HG03159 (cell line): ENCODE measurements around the gene ZNF575.
"Not testable (repeated sequence)": the region's sequence is repeated elsewhere in the genome, so short reads cannot be mapped to it uniquely, and the experiment has no call there.

Source experiments
- ATAC-seq: cut with Tn5 transposase; IDR thresholded peaks from one replicate; pipeline ENCODE4 v1.9.1; 2021; ENCODE audit warnings: mild to moderate bottlenecking, moderate library complexity; ENCODE audit not compliant: unreplicated experiment

The ZNF575 gene

DNA sequence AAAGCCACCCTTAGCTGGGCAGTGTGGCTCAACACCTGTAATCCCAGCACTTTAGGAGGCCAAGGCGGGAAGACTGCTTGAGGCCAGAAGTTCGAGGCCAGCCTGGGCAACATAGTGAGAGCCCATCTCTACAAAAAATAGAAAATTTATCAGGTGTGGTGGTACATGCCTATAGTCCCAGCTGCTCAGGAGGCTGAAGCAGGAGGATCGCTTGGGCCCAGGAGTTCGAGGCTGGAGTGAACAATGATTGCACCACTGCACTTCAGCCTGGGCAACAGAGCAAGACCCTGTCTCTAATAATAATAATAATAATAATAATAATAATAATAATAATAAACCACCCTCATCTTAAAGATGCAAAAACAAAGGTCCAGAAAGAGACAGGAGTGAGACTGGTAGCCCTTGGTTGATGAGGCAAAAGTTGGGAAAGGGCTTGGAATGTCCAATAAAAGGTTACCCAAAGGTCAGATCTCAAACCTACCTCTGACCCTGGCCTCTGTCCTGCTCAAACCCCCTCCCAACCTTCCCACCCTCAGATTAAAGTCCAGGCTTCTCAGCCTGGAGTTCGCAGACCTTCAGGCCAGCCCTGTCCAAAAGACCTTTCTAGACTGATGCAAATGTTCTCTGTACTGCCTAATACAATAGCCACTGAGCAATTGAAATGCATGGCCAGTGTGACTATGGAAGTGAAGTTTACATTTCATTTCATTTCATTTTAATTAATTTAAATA lies 9.1 kb downstream of the ZNF575 start:
- no peak for ATAC-seq

DNA sequence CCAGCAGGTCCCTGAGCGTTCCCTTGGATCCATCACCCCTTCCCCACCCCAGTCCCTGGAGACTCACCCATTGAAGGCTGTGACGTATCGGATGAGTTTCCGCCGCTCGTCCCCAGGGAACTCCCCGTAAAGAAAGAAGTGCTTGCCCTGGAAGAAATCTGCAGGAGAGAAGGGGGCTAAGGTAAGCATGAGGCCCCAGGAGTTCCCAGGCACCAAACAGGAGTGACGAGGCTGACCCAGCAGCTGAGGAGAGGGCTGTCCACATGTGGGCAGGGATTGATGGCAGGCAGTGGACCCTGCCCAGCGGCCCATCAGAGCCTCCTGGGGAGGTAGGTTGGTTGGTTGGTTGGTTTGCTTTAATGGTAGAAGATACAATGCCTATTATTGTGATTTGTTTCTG lies 11.1 kb downstream of the ZNF575 start:
- ATAC-seq: no peak

DNA sequence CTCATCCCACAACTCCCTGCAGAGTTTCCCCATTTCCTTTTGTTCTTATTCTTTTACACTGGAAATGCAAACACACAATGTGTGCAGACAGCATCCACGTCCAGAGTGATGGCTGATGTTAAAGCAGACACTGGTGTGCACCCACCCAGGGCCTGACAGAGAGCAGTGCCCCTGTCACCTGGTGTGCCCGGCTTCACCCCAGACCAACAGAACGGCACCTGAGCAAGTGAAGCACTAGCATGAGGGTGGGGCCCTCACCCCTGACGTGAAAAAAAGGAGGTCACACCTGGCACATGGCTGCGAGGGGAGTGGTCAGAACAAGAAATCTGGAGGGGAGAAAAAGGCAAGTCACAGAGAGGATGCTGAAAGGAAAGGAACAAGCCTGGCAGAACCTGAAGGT lies 12.3 kb downstream of the ZNF575 start:
- ATAC-seq: no peak

DNA sequence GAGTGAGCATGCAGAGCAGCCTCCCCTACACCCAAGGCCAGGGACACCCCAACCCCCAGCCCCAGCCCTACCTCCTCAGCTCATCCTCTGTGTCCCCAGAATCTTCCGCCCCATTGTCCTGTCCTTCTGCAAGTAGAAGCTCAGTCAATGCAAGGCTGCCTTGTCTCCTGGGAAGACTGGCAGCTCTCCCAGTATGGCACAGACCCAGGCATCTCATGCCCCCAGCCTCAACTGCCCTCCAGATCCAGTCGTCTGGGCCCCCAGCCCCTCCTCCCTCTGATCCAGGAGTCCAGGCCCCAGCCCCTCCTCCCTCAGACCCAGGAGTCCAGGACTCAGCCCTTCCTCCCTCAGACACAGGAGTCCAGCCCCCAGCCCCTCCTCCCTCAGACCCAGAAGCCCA lies 13.0 kb downstream of the ZNF575 start:
- ATAC-seq: no peak

DNA sequence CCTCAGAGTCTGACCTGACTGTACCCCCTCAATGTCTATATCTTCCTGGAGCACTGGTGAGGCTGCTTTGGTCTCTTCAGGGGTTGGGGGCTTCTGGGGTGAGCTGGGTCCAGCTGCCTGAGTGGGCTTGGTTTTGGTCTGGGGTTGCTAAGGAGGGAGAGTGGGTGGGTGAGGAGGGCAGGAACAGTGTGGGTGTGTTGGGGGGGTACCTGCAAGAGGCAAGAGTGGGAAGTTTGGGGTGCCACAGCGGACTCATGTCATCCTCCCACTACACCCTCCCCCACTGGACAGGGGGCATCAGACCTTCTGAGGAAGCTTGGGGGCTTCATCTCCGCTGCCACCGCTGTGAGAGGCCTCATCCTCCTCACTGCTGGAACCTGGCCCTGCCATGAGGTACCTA lies 13.6 kb downstream of the ZNF575 start:
- ATAC-seq: no peak

DNA sequence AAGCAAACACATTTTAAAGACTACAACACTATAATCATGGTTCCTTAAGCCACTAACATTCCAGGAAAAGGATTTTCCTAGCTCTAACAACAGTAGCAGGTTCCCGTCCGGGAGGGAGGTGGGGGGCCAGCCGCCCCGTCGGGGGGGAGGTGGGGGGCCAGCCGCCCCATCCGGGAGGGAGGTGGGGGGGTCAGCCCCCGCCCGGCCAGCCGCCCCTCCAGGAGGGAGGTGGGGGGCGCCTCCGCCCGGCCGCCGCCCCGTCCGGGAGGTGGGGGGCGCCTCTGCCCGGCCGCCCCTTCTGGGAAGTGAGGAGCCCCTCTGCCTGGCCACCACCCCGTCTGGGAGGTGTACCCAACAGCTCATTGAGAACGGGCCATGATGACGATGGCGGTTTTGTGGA lies 14.9 kb downstream of the ZNF575 start:
- not testable (repeated sequence) for ATAC-seq

DNA sequence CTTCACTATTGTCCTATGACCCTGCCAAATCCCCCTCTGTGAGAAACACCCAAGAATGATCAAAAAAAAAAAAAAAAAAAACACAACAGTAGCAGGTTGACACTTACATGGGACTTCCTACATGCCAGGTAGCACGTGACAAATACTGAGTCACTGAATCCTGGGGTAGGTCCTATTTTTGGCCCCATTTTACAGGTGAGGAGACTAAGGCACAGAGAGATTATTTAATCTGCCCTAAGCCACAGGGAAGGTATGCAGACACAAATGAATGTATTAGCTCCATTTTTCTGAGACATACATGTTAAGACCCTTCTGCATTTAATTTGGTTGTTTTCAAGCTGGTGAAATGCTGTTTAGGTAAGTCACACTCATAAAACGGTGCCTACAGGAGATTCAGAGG lies 15.7 kb downstream of the ZNF575 start:
- ATAC-seq: no peak

DNA sequence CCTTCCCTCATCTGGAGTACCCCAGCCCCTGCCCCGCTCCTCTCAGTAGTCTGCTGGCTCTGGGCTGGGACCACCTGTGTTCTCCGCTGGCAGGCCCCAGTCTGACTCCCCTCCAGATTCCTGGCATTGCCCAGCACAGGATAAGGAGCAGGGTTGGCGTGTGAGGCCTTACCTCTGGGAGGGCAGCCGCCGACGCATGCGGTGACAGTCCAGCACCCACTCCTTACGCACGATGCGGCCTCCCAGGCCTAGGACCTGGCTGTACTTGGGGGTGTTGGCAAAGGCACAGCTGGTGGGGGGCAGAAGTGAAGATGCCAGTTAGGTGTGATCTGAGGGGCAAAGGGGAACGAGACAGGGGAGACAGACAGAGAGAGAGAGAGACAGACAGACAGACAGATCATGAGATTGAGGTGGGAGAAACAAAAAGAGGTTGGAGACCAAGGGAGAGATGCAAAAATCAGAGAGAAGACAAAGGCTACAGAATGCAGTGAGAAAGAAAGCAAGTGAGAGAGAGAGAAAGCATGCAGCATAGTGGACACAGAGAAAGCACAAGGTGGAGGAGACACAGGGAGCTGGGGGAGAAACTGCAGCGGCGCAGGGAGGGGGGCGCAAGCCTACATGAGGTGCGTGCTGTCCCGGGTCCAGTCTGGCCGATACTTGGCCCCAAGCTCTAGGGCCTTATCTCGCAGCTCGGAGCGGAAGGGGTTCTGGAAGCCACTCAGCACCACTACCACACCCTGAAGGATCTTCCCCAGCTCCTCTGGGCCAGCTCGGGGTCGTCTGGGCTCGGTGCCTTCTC lies 18.6 kb downstream of the ZNF575 start:
- ATAC-seq: no peak

DNA sequence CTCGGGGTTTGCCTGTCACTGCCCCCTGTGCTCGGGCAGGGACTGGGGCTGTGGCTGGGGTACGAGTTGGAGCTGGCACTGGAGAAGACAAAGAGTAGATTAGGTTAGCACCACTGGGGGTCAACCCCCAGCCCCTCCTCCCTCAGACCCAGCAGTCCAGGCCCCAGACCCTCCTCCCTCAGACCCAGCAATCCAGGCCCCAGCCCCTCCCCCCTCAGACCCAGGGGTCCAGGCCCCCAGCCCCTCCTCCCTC lies 19.1 kb downstream of the ZNF575 start:
- ATAC-seq: no peak

DNA sequence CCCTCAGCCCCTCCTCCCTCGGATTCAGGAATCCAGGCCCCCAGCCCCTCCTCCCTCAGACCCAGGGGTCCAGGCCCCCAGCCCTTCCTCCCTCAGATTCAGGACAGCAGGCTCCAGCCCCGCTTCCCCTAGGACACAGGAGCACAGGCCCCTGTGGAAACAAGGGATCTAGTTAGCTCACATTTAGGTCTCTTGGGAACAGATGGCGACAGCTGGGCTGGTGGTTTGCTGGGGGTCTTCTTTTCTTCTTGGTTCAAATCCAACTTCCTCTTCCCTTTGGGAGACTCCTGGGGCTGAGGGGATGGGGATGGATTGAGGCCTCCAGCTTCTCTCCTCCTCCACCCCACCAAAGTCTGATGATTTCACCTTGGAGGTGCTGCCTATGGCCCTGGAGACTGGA lies 19.6 kb downstream of the ZNF575 start:
- ATAC-seq: no peak

DNA sequence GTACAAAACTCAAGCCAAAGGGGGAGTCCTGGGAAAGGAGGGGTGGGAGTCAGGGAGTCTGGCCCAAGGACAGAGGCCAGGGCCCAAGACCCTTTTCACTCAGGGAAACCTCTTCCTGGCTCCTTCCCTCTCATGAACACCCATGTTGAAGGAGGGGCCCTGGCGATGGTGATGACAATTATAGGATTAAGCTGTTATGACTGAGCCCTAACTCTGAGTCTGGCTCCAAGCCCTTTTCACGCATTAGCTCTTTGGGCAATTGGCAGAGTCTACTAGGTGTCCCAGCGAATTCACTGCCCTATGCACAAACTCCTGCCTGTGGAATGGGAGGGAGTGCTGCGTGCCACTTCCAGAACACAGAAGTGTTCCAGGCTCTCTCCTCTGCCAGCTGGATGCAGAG lies 20.7 kb downstream of the ZNF575 start:
- ATAC-seq: no peak

DNA sequence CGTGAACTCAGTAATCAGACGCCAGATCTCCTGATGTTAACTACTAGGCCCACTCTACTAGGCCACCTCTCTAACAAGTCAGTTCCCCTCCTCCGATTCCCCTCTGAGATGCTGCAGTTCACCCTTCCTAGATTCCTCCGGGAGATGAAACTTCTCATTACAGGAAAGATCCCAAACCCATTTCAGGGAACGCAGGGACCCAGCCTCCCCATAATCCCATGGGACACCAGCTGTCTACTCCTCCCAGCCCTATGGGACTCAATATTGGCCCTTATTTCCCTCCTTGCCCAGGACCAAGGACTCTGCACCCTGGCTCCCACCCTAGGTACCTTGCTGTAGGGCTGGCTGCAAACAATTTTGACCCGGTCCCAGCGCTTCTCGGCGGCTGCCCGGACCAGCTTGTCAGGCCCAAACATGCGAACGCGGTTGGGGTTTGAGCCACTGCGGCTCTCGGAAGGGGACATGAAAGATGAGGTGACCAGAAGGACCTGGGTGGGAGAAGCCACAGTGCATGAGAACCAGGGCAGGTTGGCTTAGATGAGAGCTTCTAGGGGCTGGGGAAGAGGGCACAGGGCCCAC lies 21.4 kb downstream of the ZNF575 start:
- ATAC-seq: no peak

DNA sequence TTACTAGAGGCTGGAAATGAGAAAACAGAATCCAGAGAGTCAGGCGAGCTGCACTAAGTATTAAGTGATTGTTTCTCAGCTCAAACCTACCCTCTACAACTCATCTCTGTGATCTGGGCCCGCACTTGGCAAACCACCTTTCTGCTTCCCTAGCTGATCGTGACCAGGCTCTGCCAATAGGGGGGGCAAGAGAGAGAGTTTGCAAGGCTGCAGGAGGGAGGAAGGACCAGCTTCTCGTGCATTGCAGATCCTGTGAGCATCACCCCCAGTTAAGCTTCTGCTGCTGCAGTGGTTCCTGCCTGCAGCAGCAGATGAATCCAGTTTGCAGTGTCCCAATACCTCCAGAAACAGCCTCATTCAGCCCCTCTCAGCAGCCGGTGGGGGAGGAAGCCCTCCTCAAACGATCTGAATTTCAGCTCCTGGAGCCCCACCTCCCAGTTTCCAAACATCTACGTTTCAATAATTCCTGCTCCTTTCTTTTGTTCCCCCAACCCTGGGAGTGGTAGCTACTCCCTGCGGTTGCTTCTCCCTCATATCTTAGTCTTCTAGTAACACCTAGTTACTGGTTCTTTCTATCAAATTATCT lies 22.3 kb downstream of the ZNF575 start:
- ATAC-seq: no peak

DNA sequence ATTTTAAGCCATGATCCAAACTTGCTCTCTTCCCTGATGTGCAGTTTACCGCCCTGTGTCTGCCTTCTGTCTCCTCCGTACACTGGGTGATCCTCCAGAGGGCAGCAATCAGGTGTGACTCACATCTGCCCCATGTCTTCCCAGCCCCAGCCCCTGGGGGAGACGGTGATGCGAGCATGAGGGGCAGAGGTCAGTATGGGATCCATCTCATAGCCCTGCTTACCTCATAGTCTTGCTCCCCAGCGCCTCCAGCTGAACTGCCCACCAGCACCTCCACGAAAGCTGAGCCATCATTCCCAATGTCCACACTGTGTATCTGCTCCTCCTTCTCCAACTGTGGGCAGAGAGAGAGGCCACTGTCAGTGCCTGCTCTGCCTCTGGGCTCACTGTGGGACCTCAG lies 27.7 kb downstream of the ZNF575 start:
- no peak for ATAC-seq

DNA sequence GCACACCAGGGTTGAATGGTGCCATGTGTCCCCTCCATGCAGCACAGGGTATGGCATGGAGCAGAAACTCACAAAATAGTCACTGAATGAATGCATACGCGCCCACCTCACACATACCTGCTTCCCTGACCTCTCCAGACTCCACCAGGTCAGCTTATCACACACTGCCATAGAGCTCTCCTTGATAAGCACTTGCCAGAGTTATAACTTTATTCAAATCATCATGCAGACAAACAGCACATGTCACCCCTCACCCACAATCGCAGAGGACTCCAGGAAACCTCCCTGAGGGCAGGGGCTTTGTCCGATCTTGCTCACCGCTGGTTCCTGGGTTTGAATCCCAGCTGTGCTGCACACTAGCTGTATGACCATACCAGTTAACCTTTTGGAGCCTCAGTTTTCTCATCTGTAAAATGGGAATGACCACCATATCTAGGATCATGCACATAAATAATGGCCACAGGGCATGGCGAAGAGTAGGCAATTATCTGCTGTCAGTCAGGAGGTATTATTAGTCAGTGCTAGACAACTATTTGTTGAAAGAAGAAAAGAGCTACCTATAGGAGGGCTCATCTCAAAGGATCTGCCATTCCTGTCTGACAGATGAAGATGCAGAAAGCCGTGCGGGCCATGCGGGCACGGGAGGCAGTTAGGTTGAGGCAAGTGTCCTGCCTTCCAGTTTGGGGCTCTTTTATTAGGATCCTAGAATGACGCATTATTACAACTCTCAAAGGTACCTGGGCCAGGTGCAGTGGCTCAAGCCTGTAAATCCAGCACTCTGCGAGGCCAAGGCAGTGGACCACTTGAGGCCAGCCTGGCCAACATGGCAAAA lies 28.4 kb downstream of the ZNF575 start:
- no peak for ATAC-seq

DNA sequence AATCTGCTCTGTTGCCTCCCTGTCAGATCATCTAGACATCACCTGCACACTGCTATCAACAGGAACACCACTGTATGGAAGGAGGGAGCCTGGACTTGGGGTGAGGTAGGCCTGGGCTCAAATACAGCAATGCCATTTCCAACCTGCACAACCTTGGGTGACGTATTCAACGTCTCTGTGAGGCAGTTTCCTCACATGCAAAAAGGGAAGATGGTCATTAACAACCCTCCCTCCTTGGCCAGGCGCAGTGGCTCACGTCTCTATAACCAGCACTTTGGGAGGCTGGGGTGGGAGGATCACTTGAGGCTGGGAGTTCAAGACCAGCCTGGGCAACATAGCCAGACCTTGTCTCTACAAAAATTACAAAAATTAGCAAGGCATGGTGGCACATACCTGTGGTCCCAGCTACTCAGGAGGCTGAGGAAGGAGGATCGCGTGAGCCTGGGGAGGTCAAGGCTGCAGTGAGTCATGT lies 29.3 kb downstream of the ZNF575 start:
- no peak for ATAC-seq

DNA sequence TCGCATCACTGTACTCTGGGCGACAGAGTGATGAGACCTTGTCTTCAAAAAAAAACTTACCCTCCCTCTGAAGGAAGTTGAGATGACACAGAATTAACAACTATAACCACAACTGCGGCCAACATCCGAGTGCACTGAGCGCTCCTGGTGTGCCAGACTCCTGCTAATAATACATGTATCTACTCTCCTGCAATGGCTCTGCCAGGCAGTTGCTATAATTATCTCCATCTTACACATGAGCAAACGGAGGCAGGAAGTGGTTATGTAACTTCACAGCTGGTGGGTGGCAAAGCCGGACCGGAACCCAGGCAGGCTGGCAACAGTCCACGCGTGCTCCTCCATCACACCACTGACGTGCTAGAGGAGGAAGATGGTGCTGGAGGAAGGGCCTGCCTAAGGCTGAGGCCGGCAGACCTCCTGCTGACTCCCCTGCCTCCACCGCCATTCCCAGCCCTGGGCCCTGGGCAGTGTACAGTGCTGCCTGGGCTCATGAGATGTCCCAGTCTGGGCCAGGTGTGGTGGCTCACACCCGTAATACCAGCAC lies 29.8 kb downstream of the ZNF575 start:
- ATAC-seq: peak; percentile 73

DNA sequence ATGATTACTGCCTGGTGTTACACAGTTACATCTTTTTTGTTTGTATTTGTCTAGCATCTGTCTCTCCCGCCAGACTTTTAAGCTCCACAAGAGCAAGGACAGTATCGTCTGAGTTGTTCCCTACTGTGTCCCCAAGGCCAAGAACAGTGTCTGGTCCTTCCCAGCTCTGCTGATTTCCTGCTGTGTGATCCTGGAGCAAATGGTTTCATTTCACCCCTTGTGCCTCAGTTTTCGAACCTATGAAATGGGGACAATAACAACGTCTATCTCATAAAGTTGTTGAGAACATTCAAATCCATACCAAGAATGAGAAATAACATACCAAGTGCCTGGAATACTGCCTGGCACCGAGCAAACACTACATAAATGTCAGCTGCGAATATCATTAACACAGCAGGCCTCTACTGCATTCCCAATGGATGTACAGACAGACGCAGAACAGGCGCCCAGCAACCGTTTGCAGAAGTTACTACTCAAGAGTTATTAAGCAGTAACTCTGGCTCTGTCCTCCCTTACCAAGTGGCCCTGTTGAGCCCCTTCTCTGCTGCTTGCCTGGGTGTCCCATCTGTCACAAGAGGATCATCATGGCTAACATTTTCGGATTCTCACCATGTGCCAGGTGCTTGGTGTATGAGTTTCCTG lies 30.9 kb downstream of the ZNF575 start:
- no peak for ATAC-seq

DNA sequence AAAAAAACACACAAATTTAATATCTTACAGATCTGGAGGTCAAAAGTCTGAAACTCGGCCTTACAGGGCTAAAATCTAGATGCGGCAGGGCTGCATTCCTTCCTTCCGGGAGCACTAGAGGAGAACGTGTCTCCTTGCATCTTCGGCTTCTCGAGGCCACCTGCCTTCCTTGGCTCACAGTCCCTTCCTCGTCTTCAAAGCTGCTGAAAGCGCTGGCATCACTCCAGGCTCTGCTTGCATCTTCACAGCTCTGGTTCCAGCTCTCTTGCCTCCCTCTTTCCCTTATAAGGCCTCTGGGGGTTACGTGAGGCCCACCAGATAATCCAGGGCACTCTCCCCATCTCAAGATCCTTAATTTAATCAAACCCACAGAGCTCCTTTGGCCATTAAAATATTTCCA lies 31.8 kb downstream of the ZNF575 start:
- no peak for ATAC-seq

DNA sequence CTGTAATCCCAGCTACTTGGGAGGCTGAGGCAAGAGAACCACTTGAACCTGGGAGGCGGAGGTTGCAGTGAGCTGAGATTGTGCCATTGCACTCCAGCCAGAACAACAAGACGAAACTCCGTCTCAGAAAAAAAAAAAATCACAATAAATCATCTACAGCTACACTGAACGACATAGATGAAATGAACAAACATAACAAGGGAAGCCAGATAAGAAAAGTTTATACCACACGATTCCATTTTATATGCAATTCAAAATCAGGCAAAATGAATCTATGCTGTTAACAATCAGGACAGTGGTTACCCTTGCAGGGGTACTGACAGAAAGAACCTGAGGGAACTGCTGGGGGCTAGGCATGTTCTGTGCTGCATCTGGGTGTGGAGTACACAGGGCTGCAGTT lies 36.7 kb downstream of the ZNF575 start:
- no peak for ATAC-seq
